ENCODE measurements around the gene SLC12A9.

SLC12A9 gene

GRCh38 chr7:100893910-100894721 is 41.6 kb downstream of the SLC12A9 start:
- no peak for DNase-seq (ENCODE audit: low read depth)
- H3K4me3 ChIP-seq (ENCODE audit: low read depth, low read length), result no peak overlapping the region; the same call in none of the 2 replicates

DNA sequence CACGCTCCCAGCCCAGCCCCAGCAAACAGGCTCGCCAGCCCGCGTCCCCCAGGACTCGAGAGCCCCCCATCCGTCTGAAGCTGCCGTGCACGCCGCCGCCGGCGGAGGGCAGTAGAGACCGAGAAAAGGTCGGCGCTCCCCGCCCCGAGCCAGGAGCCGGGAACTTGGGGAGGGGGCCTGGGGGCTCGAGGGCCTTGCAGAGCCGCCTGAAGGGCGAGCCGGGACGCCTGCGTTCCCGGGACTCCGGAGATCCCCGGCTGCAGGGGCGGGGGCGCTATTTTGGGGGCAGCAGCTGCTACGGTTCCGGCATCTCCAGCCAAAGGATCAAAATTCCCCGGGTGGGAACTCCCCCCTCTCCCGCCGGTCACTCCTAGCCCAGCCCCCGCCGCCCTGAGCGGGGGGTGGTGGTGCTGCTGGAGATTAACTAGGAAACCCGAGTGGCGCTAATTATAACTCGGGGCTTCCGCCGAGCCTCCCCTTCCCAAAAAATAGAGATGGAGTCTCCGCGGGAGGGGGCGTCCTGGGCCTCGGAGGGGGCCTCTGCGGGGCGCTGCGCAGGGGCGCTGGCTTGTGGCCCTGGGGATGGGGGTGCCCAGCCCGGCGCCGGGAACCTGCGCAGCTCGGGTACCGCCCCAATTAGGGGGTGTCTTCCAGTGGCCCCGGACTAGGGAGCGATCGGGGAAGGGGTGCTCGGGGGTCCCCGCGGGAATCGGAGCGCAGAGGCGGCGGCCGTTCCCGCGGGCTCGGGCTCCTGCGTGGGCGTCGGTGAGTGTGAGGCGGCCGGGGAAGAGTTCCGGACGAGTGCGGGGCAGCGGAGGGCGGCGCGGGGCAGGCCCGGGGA is 42.6 kb downstream of the SLC12A9 start:
- no peak for DNase-seq (ENCODE audit: low read depth)
- TF ChIP-seq, protein P1, sequence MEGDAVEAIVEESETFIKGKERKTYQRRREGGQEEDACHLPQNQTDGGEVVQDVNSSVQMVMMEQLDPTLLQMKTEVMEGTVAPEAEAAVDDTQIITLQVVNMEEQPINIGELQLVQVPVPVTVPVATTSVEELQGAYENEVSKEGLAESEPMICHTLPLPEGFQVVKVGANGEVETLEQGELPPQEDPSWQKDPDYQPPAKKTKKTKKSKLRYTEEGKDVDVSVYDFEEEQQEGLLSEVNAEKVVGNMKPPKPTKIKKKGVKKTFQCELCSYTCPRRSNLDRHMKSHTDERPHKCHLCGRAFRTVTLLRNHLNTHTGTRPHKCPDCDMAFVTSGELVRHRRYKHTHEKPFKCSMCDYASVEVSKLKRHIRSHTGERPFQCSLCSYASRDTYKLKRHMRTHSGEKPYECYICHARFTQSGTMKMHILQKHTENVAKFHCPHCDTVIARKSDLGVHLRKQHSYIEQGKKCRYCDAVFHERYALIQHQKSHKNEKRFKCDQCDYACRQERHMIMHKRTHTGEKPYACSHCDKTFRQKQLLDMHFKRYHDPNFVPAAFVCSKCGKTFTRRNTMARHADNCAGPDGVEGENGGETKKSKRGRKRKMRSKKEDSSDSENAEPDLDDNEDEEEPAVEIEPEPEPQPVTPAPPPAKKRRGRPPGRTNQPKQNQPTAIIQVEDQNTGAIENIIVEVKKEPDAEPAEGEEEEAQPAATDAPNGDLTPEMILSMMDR (IDR thresholded peaks at IDR 0.05; ENCODE audit: low read depth, low read length, missing control alignments), result peak; percentile 81
- H3K4me3 ChIP-seq (ENCODE audit: low read depth, low read length), result peak overlapping the region; percentile 50

More at GRCh38 chr7:100893910-100894721, 41.6 kb downstream of the SLC12A9 start:
- TF ChIP-seq, protein P1 (IDR thresholded peaks at IDR 0.05; ENCODE audit: low read depth, low read length, missing control alignments), result no peak

GRCh38 chr7:100895701-100895955 is 43.1 kb downstream of the SLC12A9 start, which contains the start of gene ACHE:
Gene ACHE (minus strand): TSS chr7:100895888. CDS start chr7:100894232, 1,656 bp downstream.
- DNase-seq (ENCODE audit: low read depth), result no peak
- peak within 1 kb of the TSS; percentile 50 for H3K4me3 ChIP-seq (ENCODE audit: low read depth, low read length)
- TF ChIP-seq, protein P1 (IDR thresholded peaks at IDR 0.05; ENCODE audit: low read depth, low read length, missing control alignments), result no peak

DNA sequence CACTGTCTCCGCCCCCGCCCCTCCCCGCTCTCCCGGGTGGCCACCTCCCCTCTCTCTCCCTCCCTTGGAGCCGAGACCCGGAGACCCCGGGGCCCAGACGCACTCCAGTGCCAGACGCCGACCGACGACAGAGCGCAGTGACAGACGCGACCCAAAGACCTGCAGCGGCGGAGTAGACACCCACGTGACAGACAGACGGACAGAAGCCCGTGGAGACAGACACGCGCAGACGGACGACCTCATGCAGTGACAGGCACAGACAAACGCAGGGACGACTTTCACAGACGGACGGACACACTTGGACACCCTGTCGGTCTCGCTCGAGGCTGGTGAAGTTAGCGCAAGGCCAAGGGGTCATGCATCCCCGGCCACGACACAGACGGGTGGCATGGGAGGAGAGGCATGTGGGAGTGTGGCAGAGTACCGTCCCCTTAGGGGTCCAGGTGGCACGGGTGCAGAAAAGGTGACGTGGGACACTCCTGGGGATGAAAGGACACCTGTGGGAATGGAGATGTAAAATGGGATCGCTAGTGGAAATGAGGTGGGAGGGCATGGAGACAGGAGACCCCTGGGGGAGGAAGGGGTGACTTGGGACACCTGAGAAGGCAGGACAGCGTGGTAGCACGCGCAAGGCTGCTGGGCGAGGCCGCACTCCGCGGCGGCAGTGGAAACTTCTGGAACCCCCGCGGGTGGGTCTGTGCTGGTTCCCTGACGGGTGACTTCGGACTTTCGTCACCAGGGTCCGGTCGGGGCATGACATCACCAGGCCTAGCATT is 43.6 kb downstream of the SLC12A9 start:
- DNase-seq (ENCODE audit: low read depth), result no peak
- TF ChIP-seq, protein P1 (IDR thresholded peaks at IDR 0.05; ENCODE audit: low read depth, low read length, missing control alignments), result no peak
- H3K4me3 ChIP-seq (ENCODE audit: low read depth, low read length), result no peak overlapping the region

DNA sequence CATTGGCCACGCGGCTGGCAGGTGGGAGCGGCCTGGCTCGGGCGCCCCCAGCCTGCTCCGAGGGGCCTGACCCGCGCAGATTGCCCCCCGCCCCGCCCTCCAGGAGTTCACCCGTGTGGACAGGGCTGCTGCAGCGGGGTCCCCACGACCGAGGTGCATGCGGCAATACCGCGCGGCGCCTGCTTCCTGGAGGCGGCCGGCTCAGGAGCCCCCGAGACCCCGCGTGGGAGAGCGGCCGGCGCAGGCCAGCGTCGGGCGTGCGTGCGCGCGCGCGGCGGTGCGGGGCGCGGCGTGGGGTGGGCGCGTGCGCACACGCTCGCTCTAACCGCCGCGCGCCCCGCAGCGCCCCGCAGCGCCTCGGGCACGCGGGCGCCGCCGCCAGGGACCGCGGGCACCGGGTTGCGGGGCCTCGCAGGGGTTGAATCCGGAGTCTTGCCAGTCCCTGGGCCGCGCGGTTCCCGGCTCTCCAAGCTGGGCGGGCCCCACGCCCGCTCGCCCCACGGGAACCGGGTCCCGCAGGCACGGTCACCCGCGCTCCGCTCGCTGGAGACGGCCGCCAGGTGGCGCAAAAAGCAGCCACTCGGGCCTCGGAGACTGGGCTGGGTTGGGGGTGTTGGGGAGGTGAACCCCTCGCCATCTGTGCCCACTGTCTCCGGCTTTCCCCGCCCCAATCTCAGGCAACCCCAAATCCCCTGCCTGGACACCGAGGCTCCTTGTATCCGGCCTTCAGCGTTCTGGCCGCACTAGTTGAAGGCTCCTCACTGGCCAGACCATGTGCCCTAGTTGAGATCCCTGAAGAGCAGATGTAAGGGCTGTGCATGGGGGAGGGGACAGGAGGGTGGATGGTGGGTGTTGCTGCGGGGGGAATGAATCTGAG is 44.5 kb downstream of the SLC12A9 start:
- TF ChIP-seq, protein P1 (IDR thresholded peaks at IDR 0.05; ENCODE audit: low read depth, low read length, missing control alignments), result peak; percentile 76
- no peak overlapping the region for H3K4me3 ChIP-seq (ENCODE audit: low read depth, low read length)
- no peak for DNase-seq (ENCODE audit: low read depth)
